Transverse colon (tissue), 4 donors: ENCODE measurements around the gene SEM1. TPM values are rescaled to one million over a fixed set of nuclear protein-coding genes. Genes with fewer than 3 reads are reported as not detected.

Experiments used
- DNase-seq: peaks from one replicate; pipeline ENCODE4 v3.0.0-alpha.2; 2019
- H3K27ac ChIP-seq, 4 donors: fragments of 200-600 bp; sonication (generic); 2 replicates each; pipeline ENCODE4 v1.5.1; 2016 to 2018; ENCODE audit warnings: inconsistent platforms in 4 of 4
- H3K27me3 ChIP-seq: fragments of 200-600 bp; sonication (generic); 2 replicates; pipeline ENCODE4 v1.5.1; 2017; ENCODE audit warnings: inconsistent platforms
- H3K36me3 ChIP-seq, 4 donors: fragments of 200-600 bp; sonication (generic); 2 replicates each; pipeline ENCODE4 v1.5.1; 2017 to 2019; ENCODE audit warnings: inconsistent platforms in 4 of 4
- H3K4me1 ChIP-seq, 4 donors: fragments of 200-600 bp; sonication (generic); 2 replicates each; pipeline ENCODE4 v1.5.1; 2017 to 2020; ENCODE audit warnings: inconsistent platforms in 4 of 4
- H3K4me3 ChIP-seq, 4 donors: fragments of 200-600 bp; sonication (generic); 1 replicate in 1 of 4; 2 replicates in 3 of 4; pipeline versions ENCODE4 v1.5.1 to v1.6.1; 2017 to 2019; ENCODE audit warnings: inconsistent platforms in 4 of 4
- H3K9me3 ChIP-seq, 2 donors: fragments of 200-600 bp; sonication (generic); 2 replicates each; pipeline ENCODE4 v1.5.1; 2017 to 2019; ENCODE audit warnings: inconsistent platforms in 2 of 2
- CTCF ChIP-seq, 5 experiments: fragments of 200-600 bp in 3 of 5; fragments of 450-650 bp in 2 of 5; sonication (generic) in 3 of 5; IDR thresholded peaks; 1 replicate in 2 of 5; 2 replicates in 3 of 5; pipeline ENCODE4 v1.5.1; 2016 to 2017; ENCODE audit warnings: antibody characterized with exemption in 5 of 5, inconsistent platforms in 3 of 5, mild to moderate bottlenecking in 2 of 5, moderate library complexity in 1 of 5
- EP300 ChIP-seq: sonication (generic); formaldehyde crosslinking; IDR thresholded peaks from one replicate; pipeline ENCODE4 v1.6.1; 2017; ENCODE audit warnings: antibody characterized with exemption, low read depth
- POLR2A ChIP-seq: fragments of 450-650 bp; IDR thresholded peaks from one replicate; pipeline ENCODE4 v1.6.1; 2016; ENCODE audit warnings: antibody characterized with exemption, mild to moderate bottlenecking, moderate library complexity
- POLR2AphosphoS5 ChIP-seq, 3 donors: sonication (generic); formaldehyde crosslinking; IDR thresholded peaks; one replicate each; pipeline ENCODE4 v1.6.1; 2016; ENCODE audit warnings: antibody characterized with exemption in 3 of 3
- WGBS, 2 donors: methylation state at CpG; one replicate each; pipeline ENCODE4 v1.1.5; 2018; ENCODE audit warnings: low coverage in 1 of 2; 5-methylcytosine and 5-hydroxymethylcytosine counted together
- in situ Hi-C, 4 donors: fragments of 200-750 bp; cut with MboI; loops; one replicate each; pipeline versions ENCODE4 v1.15.0 to v1.15.1; 2017; ENCODE audit warnings: low sequenced_read_pairs in 3 of 4, low pct_ligation_motif_present in 1 of 4, low pct_unique_long_range_greater_than_20kb in 1 of 4
- intact Hi-C: fragments of 100-400 bp; cut with DNase I; formaldehyde crosslinking; loops from one replicate; pipeline ENCODE4 v1.15.1; 2023; ENCODE audit warnings: low total_unique reads
- total RNA-seq, 4 donors: library from RNA; depleted of rRNA; stranded (reverse); fragments of >200 nt; gene quantifications; one replicate each; pipeline ENCODE4 v1.1.0, GENCODE V29; 2016

SEM1 gene
- total RNA-seq, 4 donors from 2014 or later, result 3.4 to 16.2 (median 15.6) TPM

- in situ Hi-C loops (no loop called here), intact Hi-C loops (no loop called here)
- no peaks in the 10 kb centered on the region for H3K9me3 ChIP-seq
- H3K4me1 ChIP-seq, result peaks cover 0 to 14% (median 0%) of the 10 kb centered on the region in 4 donors
- TF ChIP-seq EP300 (no peak), CTCF (IDR thresholded peaks at IDR 0.05) (no peak), POLR2A (no peak), POLR2AphosphoS5 (IDR thresholded peaks at IDR 0.05) (no peak)
- peaks cover 0 to 14% (median 2%) of the 10 kb centered on the region in 4 donors for H3K36me3 ChIP-seq
- no peaks in the 10 kb centered on the region for H3K27me3 ChIP-seq
- no peak overlapping the region for H3K4me3 ChIP-seq
- H3K27ac ChIP-seq, result no peak overlapping the region
- DNase-seq, result no peak
Measured at GRCh38 chr7:96686305-96686704, 23.3 kb downstream of the SEM1 start.

GRCh38 chr7:96685755-96686154 lies 23.9 kb downstream of the SEM1 start:
- intact Hi-C loops, result no loop called here
- Histone ChIP-seq H3K4me3 (no peak overlapping the region), H3K4me1 (peaks cover 0 to 14% (median 0%) of the 10 kb centered on the region in 4 donors), H3K36me3 (peaks cover 0 to 14% (median 2%) of the 10 kb centered on the region in 4 donors), H3K27ac (no peak overlapping the region), H3K27me3 (no peaks in the 10 kb centered on the region), H3K9me3 (no peaks in the 10 kb centered on the region)
- TF ChIP-seq POLR2A (no peak), CTCF (IDR thresholded peaks at IDR 0.05) (no peak), POLR2AphosphoS5 (IDR thresholded peaks at IDR 0.05) (no peak), EP300 (no peak)
- in situ Hi-C loops, result no loop called here
- 72 to 75% methylated on average over 1 of the region's 1 CpG for WGBS, 2 donors
- no peak for DNase-seq

GRCh38 chr7:96685353-96685752 lies 24.3 kb downstream of the SEM1 start:
- TF ChIP-seq EP300 (no peak), POLR2AphosphoS5 (IDR thresholded peaks at IDR 0.05) (no peak), CTCF (IDR thresholded peaks at IDR 0.05) (no peak), POLR2A (no peak)
- Histone ChIP-seq H3K27me3 (no peaks in the 10 kb centered on the region), H3K4me1 (peaks cover 0 to 14% (median 0%) of the 10 kb centered on the region in 4 donors), H3K9me3 (no peaks in the 10 kb centered on the region), H3K27ac (no peak overlapping the region), H3K4me3 (no peak overlapping the region), H3K36me3 (peaks cover 0 to 14% (median 2%) of the 10 kb centered on the region in 4 donors)
- in situ Hi-C loops (no loop called here), intact Hi-C loops (no loop called here)
- DNase-seq, result no peak
- WGBS, 2 donors, result 65 to 76% methylated on average over 3 of the region's 3 CpGs

- 81 to 85% methylated on average over 3 to 4 of the region's 4 CpGs for WGBS, 2 donors
- TF ChIP-seq EP300, result no peak
- no peak for TF ChIP-seq POLR2A
- no peak for TF ChIP-seq POLR2AphosphoS5 (IDR thresholded peaks at IDR 0.05)
- no peak for TF ChIP-seq CTCF (IDR thresholded peaks at IDR 0.05)
- Histone ChIP-seq H3K4me3 (no peak overlapping the region), H3K9me3 (no peaks in the 10 kb centered on the region), H3K27ac (no peak overlapping the region), H3K36me3 (peaks cover 0 to 4% (median under 1%) of the 10 kb centered on the region in 4 donors), H3K4me1 (no peaks in the 10 kb centered on the region), H3K27me3 (no peaks in the 10 kb centered on the region)
- intact Hi-C loops (no loop called here), in situ Hi-C loops (no loop called here)
- no peak for DNase-seq
Measured at GRCh38 chr7:96679886-96680285, 29.8 kb downstream of the SEM1 start.
